Stimulated activated CD4-positive, alpha-beta T cell treated with anti-CD3 and anti-CD28 coated beads, Interleukin-12 subunit alpha, Interleukin-12 subunit beta, amount 100 ng/mL, for 4 hours (primary cell): ENCODE results near the gene FCRL6.

Experiments used
- DNase-seq: peaks from one replicate; pipeline ENCODE4 v3.0.0-alpha.2; 2020

Gene FCRL6

GRCh38 chr1:159800177-159800930 lies 1.8 kb upstream of the FCRL6 start:
- DNase-seq = no peak

GRCh38 chr1:159803956-159804689 lies 2.0 kb downstream of the FCRL6 start:
- DNase-seq = no peak

- DNase-seq = no peak
These were observed 2.8 kb downstream of the FCRL6 start for GRCh38 chr1:159804924-159805323.

- no peak for DNase-seq
These were observed 13.8 kb downstream of the FCRL6 start for GRCh38 chr1:159815926-159816325.

GRCh38 chr1:159817276-159818041 lies 15.3 kb downstream of the FCRL6 start:
- no peak for DNase-seq

GRCh38 chr1:159821171-159821867 lies 19.2 kb downstream of the FCRL6 start:
- DNase-seq = no peak

- DNase-seq = no peak
These were observed 21.2 kb downstream of the FCRL6 start for GRCh38 chr1:159823406-159823805.

- DNase-seq = no peak
These were observed 23.4 kb downstream of the FCRL6 start for GRCh38 chr1:159825564-159825963.

- peak; percentile 13 for DNase-seq
These were observed 24.4 kb downstream of the FCRL6 start, which contains the start of gene SLAMF8 for GRCh38 chr1:159826441-159827101. Gene SLAMF8, plus strand, starts transcription at chr1:159826873. Its CDS starts 26 bp downstream, at chr1:159826899.

- no peak for DNase-seq
These were observed 24.9 kb downstream of the FCRL6 start for GRCh38 chr1:159827102-159827490.

GRCh38 chr1:159827549-159827948 lies 25.4 kb downstream of the FCRL6 start:
- no peak for DNase-seq

GRCh38 chr1:159828176-159828575 lies 26.0 kb downstream of the FCRL6 start:
- DNase-seq = no peak

- no peak for DNase-seq
These were observed 26.6 kb downstream of the FCRL6 start for GRCh38 chr1:159828581-159829272.

- no peak for DNase-seq
These were observed 27.1 kb downstream of the FCRL6 start for GRCh38 chr1:159829273-159829634.

- no peak for DNase-seq
These were observed 27.8 kb downstream of the FCRL6 start for GRCh38 chr1:159829822-159830465.

- DNase-seq = no peak
These were observed 28.6 kb downstream of the FCRL6 start for GRCh38 chr1:159830722-159831121.

GRCh38 chr1:159831412-159832141 lies 29.4 kb downstream of the FCRL6 start:
- no peak for DNase-seq

- no peak for DNase-seq
These were observed 30.1 kb downstream of the FCRL6 start for GRCh38 chr1:159832309-159832708.

- no peak for DNase-seq
These were observed 33.2 kb downstream of the FCRL6 start for GRCh38 chr1:159835356-159835755.

GRCh38 chr1:159835862-159836525 lies 33.8 kb downstream of the FCRL6 start:
- no peak for DNase-seq
